D721Med (cell line): Measurements from ENCODE around the gene TIMP2.
"Not testable (repeated sequence)": the region's sequence is repeated elsewhere in the genome, so short reads cannot be mapped to it uniquely, and the experiment has no call there.

Source experiments
- DNase-seq: peaks from one replicate; pipeline ENCODE4 v3.0.0; 2011; ENCODE audit warnings: low spot score; ENCODE audit not compliant: insufficient read length
- FAIRE-seq: peaks from 2 replicates; lab custom pipeline; 2011; peaks lifted over from hg19 to GRCh38; lab: Jason Lieb, UNC
- CTCF ChIP-seq: IDR thresholded peaks from 2 replicates; pipeline ENCODE4 v1.5.1; 2012; ENCODE audit warnings: mild to moderate bottlenecking, control low read depth; ENCODE audit not compliant: insufficient read depth; ENCODE audit errors: missing control alignments

TIMP2 gene

GRCh38 chr17:78920528-78920927 lies 4.7 kb downstream of the TIMP2 start:
- TF ChIP-seq CTCF = no peak
- FAIRE-seq = no peak
- DNase-seq = no peak

DNA sequence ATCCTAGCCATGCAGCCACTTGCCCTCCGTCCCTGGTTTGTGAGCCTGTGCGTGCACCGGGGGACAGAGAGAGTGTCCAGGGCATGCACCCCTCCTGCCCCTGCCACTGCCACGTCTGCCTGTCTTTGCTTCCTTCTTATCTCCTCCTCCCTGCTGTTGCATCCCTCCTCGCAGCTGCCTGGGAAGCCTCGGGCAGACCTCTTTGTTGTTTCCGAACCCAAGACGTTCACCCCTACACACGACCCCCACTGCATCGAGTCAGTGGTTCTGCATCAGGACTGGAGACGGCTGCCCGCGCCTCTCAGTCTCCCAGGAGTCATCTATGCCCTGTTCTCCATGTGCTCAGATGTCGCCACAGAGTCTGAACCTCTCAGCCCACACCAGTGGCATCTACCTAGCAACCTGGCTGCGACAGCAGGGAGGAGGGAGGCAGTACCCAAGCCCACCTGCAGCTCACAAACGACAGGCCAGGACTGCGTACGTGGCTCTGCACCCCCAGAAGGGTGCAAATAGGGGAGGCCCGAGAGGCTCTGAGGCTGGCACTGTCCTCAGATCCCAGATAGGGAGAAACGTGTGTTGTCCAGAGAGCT lies 5.2 kb downstream of the TIMP2 start:
- FAIRE-seq (no peak), DNase-seq (no peak)
- no peak for TF ChIP-seq CTCF

DNA sequence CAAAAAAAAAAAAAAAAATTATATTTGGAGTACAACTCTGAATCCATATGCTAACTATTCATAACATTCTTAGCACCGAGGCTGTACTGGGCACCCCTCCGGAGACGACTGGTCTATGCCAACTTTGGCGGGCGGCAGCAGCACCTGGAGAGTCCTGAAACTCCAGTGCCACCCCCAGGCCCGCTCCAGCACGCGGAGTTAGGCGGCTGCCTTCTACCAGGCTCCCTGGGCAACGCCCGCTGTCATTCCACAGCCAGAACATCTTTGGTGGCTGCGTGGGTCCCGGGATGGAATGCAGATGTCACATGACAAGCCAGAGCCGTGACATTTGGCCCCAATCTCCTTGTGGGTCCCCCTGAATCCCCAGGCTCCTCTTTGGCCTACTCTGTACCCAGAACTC lies 6.2 kb downstream of the TIMP2 start:
- DNase-seq (no peak), FAIRE-seq (no peak)
- TF ChIP-seq CTCF = no peak

- no peak for TF ChIP-seq CTCF
- no peak for FAIRE-seq
- no peak for DNase-seq
Observed at GRCh38 chr17:78917451-78918275, 7.5 kb downstream of the TIMP2 start.

DNA sequence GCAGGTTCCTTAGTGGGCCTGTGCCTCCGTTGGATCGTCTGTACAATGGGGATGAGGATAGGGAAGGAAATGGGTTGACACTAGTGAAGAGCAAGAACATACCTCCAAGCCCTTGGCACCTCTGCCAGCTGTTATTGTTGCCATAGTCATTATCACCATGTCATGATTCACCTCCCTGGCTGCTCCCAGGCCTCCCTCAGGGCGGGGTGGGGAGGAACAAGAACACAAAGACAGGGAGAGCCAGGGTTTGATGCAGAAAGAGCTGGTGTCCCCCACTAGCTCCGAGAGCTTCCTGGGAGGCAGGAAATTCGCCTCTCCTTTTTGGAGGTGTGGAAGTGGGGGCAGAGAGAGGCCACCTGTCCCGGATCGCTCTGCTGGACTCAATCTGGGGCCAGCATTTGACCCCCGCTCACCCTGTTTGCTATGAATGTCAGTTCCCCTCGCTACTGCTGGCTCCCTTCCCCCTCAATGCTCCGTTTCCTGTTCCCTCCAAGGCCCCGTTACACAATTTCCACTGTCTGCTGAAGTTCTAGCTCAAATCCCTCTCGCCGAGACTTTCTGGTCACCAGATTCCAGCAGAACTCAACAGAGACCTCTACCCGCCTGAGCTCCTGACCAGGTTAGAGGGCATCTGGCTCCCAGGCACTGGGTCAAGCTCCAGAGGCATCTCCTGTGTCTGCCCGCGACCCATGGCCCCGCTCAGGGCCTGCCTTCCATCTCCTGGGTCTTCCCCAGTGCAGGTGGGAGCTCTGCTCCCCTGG lies 9.1 kb downstream of the TIMP2 start:
- FAIRE-seq (no peak), DNase-seq (no peak)
- no peak for TF ChIP-seq CTCF

DNA sequence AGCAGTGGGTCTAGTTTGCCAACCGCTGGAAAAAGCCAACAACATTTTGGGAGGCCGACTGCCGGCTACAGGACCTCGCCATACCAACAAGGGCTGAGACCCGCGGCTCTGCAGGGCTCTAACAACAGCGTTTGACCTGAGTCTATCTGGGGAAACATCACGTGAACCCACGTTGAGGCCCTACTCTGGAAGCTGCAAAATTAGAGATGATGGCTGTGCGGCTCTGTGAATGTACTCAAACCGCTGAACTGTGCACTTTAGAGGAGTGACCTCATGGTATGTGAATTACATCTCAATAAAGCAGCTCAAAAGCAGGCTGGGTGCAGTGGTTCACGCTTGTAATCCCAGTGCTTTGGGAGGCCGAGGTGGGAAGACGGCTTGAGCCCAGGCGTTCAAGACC lies 12.1 kb downstream of the TIMP2 start:
- FAIRE-seq (no peak), DNase-seq (no peak)
- TF ChIP-seq CTCF = no peak

GRCh38 chr17:78912082-78912481 lies 13.1 kb downstream of the TIMP2 start:
- no peak for TF ChIP-seq CTCF
- DNase-seq = no peak

GRCh38 chr17:78911543-78911942 lies 13.6 kb downstream of the TIMP2 start:
- not testable (repeated sequence) for FAIRE-seq, DNase-seq

More at GRCh38 chr17:78912082-78912481, 13.1 kb downstream of the TIMP2 start:
- FAIRE-seq = no peak
